Endothelial cell of umbilical vein (primary cell): ENCODE results near the gene BAX. TPM values are rescaled to one million over a fixed set of nuclear protein-coding genes. Genes with fewer than 3 reads are reported as not detected.

Source experiments
- BruUV-seq: library from RNA; stranded (reverse); fragments of 400-500 nt; replicated peaks from 2 replicates; lab custom pipeline; 2021; lab: Mats Ljungman, UMichigan
- CTCF ChIA-PET: fragments of 300-600, 350-600 bp; sonication (Branson Sonifier 250); formaldehyde crosslinking; loops from one replicate; lab custom pipeline; 2021; ENCODE audit warnings: antibody characterized with exemption, inconsistent platforms; lab: Charles Lee
- POLR2A ChIA-PET: fragments of 300-600, 350-600 bp; sonication (Branson Sonifier 250); formaldehyde crosslinking; loops from one replicate; lab custom pipeline; 2021; ENCODE audit warnings: antibody characterized with exemption, inconsistent platforms; lab: Charles Lee
- DNase-seq: peaks from one replicate; pipeline ENCODE4 v3.0.0-alpha.2; 2011; ENCODE audit warnings: low read depth, low spot score
- FAIRE-seq: peaks from 2 replicates; lab custom pipeline; 2011; peaks lifted over from hg19 to GRCh38; lab: Jason Lieb, UNC
- H2AFZ ChIP-seq: 2 replicates; pipeline ENCODE4 v1.6.0; 2012; ENCODE audit warnings: low read depth, low read length, control low read depth, inconsistent platforms
- H3K27ac ChIP-seq: 2 replicates; pipeline ENCODE4 v1.5.1; 2011; ENCODE audit warnings: low read depth, mild to moderate bottlenecking, control low read depth, low read length, moderate library complexity; ENCODE audit not compliant: insufficient read depth
- H3K27me3 ChIP-seq, 2 experiments: 2 replicates each; pipeline versions ENCODE4 v1.6.0 to v1.6.1; 2011; ENCODE audit warnings: low read length in 2 of 2, mixed read lengths in 1 of 2; ENCODE audit not compliant: control insufficient read depth in 2 of 2, insufficient read depth in 2 of 2
- H3K36me3 ChIP-seq, 2 experiments: 2 replicates in 1 of 2; 3 replicates in 1 of 2; pipeline ENCODE4 v1.5.1; 2011; ENCODE audit warnings: low read length in 2 of 2, mild to moderate bottlenecking in 1 of 2, moderate library complexity in 1 of 2; ENCODE audit not compliant: control insufficient read depth in 2 of 2, insufficient read depth in 2 of 2; ENCODE audit errors: extremely low read depth in 1 of 2
- H3K4me1 ChIP-seq: 3 replicates; pipeline ENCODE4 v1.5.1; 2011; ENCODE audit warnings: mild to moderate bottlenecking, low read length; ENCODE audit not compliant: control insufficient read depth, insufficient read depth; ENCODE audit errors: extremely low read depth
- H3K4me2 ChIP-seq: 2 replicates; pipeline ENCODE4 v1.6.1; 2011; ENCODE audit warnings: low read length, control low read depth, mixed read lengths; ENCODE audit not compliant: insufficient read depth
- H3K4me3 ChIP-seq, 3 experiments: fragments of 200-600 bp in 1 of 3; sonication (generic), shearing (Covaris generic) in 1 of 3; replicated peaks in 1 of 3; 2 replicates each; pipeline ENCODE4 v1.5.1; 2011 to 2016; ENCODE audit warnings: control low read depth in 3 of 3, low read length in 3 of 3, mild to moderate bottlenecking in 2 of 3, inconsistent platforms in 1 of 3, low read depth in 1 of 3, moderate library complexity in 1 of 3; ENCODE audit not compliant: insufficient read depth in 1 of 3
- H3K79me2 ChIP-seq: 2 replicates; pipeline ENCODE4 v1.6.0; 2012; ENCODE audit warnings: low read length, inconsistent platforms; ENCODE audit not compliant: control insufficient read depth, insufficient read depth
- H3K9ac ChIP-seq: replicated peaks from 2 replicates; pipeline ENCODE3; 2011; ENCODE audit warnings: low read length, control low read depth; ENCODE audit not compliant: insufficient read depth; ENCODE audit errors: extremely low read depth
- H3K9me1 ChIP-seq: replicated peaks from 3 replicates; pipeline ENCODE4 v1.6.0; 2011; ENCODE audit warnings: mild to moderate bottlenecking, low read length; ENCODE audit not compliant: control insufficient read depth, insufficient read depth; ENCODE audit errors: extremely low read depth
- H3K9me3 ChIP-seq: replicated peaks from 2 replicates; pipeline ENCODE4 v1.5.1; 2012; ENCODE audit warnings: low read length, inconsistent platforms; ENCODE audit not compliant: control insufficient read depth, insufficient read depth
- H4K20me1 ChIP-seq: replicated peaks from 2 replicates; pipeline ENCODE3; 2011; ENCODE audit warnings: mild to moderate bottlenecking, low read length; ENCODE audit not compliant: control insufficient read depth, insufficient read depth; ENCODE audit errors: extremely low read depth
- GATA2 ChIP-seq: IDR thresholded peaks from 2 replicates; pipeline ENCODE4 v1.7.0; 2011; ENCODE audit warnings: low read depth, mild to moderate bottlenecking, moderate library complexity, mixed read lengths, low read length; ENCODE audit not compliant: insufficient read length, insufficient read depth
- JUN ChIP-seq: IDR thresholded peaks from 2 replicates; pipeline ENCODE4 v1.6.1; 2011; ENCODE audit warnings: borderline replicate concordance, low read depth; ENCODE audit not compliant: insufficient read length, insufficient read depth
- POLR2A ChIP-seq: IDR thresholded peaks from 2 replicates; pipeline ENCODE4 v1.6.1; 2012; ENCODE audit warnings: low read depth, mild to moderate bottlenecking, control low read depth, low read length
- POLR2AphosphoS5 ChIP-seq: IDR thresholded peaks from 2 replicates; pipeline ENCODE4 v1.6.1; 2012; ENCODE audit warnings: low read depth, mild to moderate bottlenecking, control low read depth, low read length, moderate library complexity; ENCODE audit not compliant: insufficient read depth
- dilution Hi-C: fragments of 300-500 bp; cut with MboI; formaldehyde crosslinking; loops from one replicate; pipeline ENCODE4 v1.15.0; 2019; ENCODE audit warnings: low sequenced_read_pairs; ENCODE audit not compliant: extremely low pct_ligation_motif_present
- intact Hi-C: fragments of 100-400 bp; cut with micrococcal nuclease; formaldehyde crosslinking; loops from one replicate; pipeline ENCODE4 v1.10.0; 2022
- polyA plus RNA-seq, 4 experiments: library from polyadenylated mRNA; depleted of rRNA in 3 of 4; stranded (reverse) in 3 of 4; unstranded in 1 of 4; fragments of >200 nt; gene quantifications; 2 replicates each; pipeline versions ENCODE4 v1.2.1 to v1.2.3, GENCODE V29; 2011 to 2012; ENCODE audit warnings: missing spikeins in 1 of 4
- total RNA-seq: library from RNA; stranded (reverse); gene quantifications from 2 replicates; pipeline ENCODE4 v1.2.3, GENCODE V29; 2021
- TF ChIP-seq, protein P1 (sequence below): IDR thresholded peaks from 2 replicates; pipeline ENCODE4 v1.6.1; 2011; ENCODE audit not compliant: insufficient read depth, insufficient read length
- TF ChIP-seq, protein P2 (sequence below), 2 donors: IDR thresholded peaks; 1 replicate in 1 of 2; 2 replicates in 1 of 2; pipeline ENCODE4 v1.5.1; 2011; ENCODE audit warnings: low read length in 2 of 2, mild to moderate bottlenecking in 2 of 2, moderate library complexity in 2 of 2, control low read depth in 1 of 2, inconsistent platforms in 1 of 2, low read depth in 1 of 2; ENCODE audit not compliant: insufficient read depth in 1 of 2; ENCODE audit errors: extremely low read depth in 1 of 2

BAX gene
- total and polyA plus RNA-seq, 2 donors (not counting 3 experiments of a cell fraction or from before 2014, with no cell fraction given) = 267 to 283 TPM

GRCh38 chr19:48928164-48929025 is 26.3 kb upstream of the BAX start:
- H4K20me1 ChIP-seq = no peaks in the 10 kb centered on the region
- BruUV-seq = no TSS peak
- no peak overlapping the region for H3K4me2 ChIP-seq
- no peaks in the 10 kb centered on the region for H3K9me1 ChIP-seq
- H2AFZ ChIP-seq = no peak overlapping the region
- no peak for FAIRE-seq
- no peaks in the 10 kb centered on the region for H3K79me2 ChIP-seq
- H3K36me3 ChIP-seq = no peaks in the 10 kb centered on the region
- POLR2A ChIA-PET = interaction anchor here (1.3 kb wide), 1 partner anchor 34 kb away, joined by 10 read pairs; no protein-coding TSS in a partner anchor
- intact Hi-C loops (no loop called here), dilution Hi-C loops (no loop called here)
- H3K27ac ChIP-seq = no peak overlapping the region
- peaks cover 5% of the 10 kb centered on the region for H3K4me1 ChIP-seq
- no peak overlapping the region for H3K9ac ChIP-seq
- no peak for TF ChIP-seq POLR2A
- TF ChIP-seq GATA2 = no peak
- TF ChIP-seq JUN = no peak
- TF ChIP-seq, protein P1, sequence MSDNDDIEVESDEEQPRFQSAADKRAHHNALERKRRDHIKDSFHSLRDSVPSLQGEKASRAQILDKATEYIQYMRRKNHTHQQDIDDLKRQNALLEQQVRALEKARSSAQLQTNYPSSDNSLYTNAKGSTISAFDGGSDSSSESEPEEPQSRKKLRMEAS = no peak
- TF ChIP-seq, protein P2, sequence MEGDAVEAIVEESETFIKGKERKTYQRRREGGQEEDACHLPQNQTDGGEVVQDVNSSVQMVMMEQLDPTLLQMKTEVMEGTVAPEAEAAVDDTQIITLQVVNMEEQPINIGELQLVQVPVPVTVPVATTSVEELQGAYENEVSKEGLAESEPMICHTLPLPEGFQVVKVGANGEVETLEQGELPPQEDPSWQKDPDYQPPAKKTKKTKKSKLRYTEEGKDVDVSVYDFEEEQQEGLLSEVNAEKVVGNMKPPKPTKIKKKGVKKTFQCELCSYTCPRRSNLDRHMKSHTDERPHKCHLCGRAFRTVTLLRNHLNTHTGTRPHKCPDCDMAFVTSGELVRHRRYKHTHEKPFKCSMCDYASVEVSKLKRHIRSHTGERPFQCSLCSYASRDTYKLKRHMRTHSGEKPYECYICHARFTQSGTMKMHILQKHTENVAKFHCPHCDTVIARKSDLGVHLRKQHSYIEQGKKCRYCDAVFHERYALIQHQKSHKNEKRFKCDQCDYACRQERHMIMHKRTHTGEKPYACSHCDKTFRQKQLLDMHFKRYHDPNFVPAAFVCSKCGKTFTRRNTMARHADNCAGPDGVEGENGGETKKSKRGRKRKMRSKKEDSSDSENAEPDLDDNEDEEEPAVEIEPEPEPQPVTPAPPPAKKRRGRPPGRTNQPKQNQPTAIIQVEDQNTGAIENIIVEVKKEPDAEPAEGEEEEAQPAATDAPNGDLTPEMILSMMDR (IDR thresholded peaks at IDR 0.05; ENCODE audit: extremely low read depth in 1 of 2, insufficient read depth in 1 of 2, low read depth in 1 of 2, low read length in 2 of 2) = no peak
- TF ChIP-seq POLR2AphosphoS5 = no peak
- CTCF ChIA-PET = interaction anchor here (1.3 kb wide), 1 partner anchor 42 kb away, joined by 4 read pairs; no protein-coding TSS in a partner anchor
- peaks cover 2 to 8% of the 10 kb centered on the region in 2 experiments for H3K27me3 ChIP-seq
- no peak for DNase-seq
- no peak overlapping the region for H3K4me3 ChIP-seq
- no peaks in the 10 kb centered on the region for H3K9me3 ChIP-seq
